ENCODE results near the gene ITGAX.

Gene ITGAX

GRCh38 chr16:31413381-31413780, 58.4 kb downstream of the ITGAX start:
- no peak overlapping the region for H3K4me3 ChIP-seq (ENCODE audit: low read depth, low read length)
- H3K9ac ChIP-seq (ENCODE audit: low read length) = no peak overlapping the region
- no peak overlapping the region for H3K23ac ChIP-seq (ENCODE audit: low read length)
- H3K36me3 ChIP-seq (ENCODE audit: control insufficient read depth in 1 of 2, insufficient read depth in 2 of 2, low read length in 2 of 2) = no peaks in the 10 kb centered on the region
- no peaks in the 10 kb centered on the region for H3K27me3 ChIP-seq (ENCODE audit: insufficient read depth, low read length)
- H2BK120ac ChIP-seq (ENCODE audit: insufficient read depth, low read length, poor library complexity) = no peak overlapping the region
- no peak overlapping the region for H2AFZ ChIP-seq (ENCODE audit: insufficient read depth, low read length, poor library complexity)
- H3K14ac ChIP-seq (ENCODE audit: low read length) = no peak overlapping the region
- no peak for DNase-seq
- no peaks in the 10 kb centered on the region for H3K79me2 ChIP-seq (ENCODE audit: control insufficient read depth, insufficient read depth, low read length, poor library complexity)
- no peak overlapping the region for H2BK12ac ChIP-seq (ENCODE audit: low read length)
- H4K91ac ChIP-seq (ENCODE audit: low read depth, low read length) = no peak overlapping the region
- no peak overlapping the region for H3K4me2 ChIP-seq (ENCODE audit: low read length)
- H2BK5ac ChIP-seq (ENCODE audit: low read depth, low read length, poor library complexity) = no peak overlapping the region
- WGBS (ENCODE audit: extremely low coverage, insufficient coverage, insufficient read length) = no CpG with 5 or more reads among the region's 5 CpGs
- H2AK5ac ChIP-seq (ENCODE audit: low read length) = no peak overlapping the region
- no peaks in the 10 kb centered on the region for H3K79me1 ChIP-seq (ENCODE audit: low read length)
- no peak overlapping the region for H3K18ac ChIP-seq (ENCODE audit: low read length)
- no peak overlapping the region for H4K8ac ChIP-seq (ENCODE audit: low read depth, low read length)
- peaks cover 18% of the 10 kb centered on the region for H3K9me3 ChIP-seq (ENCODE audit: insufficient read depth, low read depth, low read length)
- H3K4ac ChIP-seq (ENCODE audit: low read depth, low read length) = no peak overlapping the region
- no peaks in the 10 kb centered on the region for H3K4me1 ChIP-seq (ENCODE audit: control insufficient read depth in 1 of 2, insufficient read depth in 2 of 2, low read length in 2 of 2)
- H3K27ac ChIP-seq (ENCODE audit: low read depth, low read length) = no peak overlapping the region
- no peak overlapping the region for H4K12ac ChIP-seq (ENCODE audit: low read depth, low read length)

DNA sequence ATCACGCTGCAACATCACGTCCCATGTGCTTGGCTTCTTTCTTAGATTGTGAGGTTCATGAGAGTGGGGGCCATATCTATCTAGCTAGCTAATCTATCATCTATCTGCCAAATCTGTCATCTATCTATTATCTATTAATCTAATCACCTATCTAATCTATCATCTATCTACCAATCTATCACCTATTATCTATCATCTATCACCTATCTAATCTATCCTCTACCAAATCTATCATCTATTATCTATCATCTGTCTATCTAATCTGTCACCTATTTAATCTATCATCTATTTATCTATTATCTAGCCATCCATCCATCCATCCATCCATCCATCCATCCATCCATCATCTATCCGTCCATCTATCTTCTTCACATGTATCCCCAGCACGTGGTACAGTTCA, 59.0 kb downstream of the ITGAX start:
- Histone ChIP-seq H3K79me1 (ENCODE audit: low read length) (no peaks in the 10 kb centered on the region), H4K12ac (ENCODE audit: low read depth, low read length) (no peak overlapping the region), H4K91ac (ENCODE audit: low read depth, low read length) (no peak overlapping the region), H2BK12ac (ENCODE audit: low read length) (no peak overlapping the region), H3K18ac (ENCODE audit: low read length) (no peak overlapping the region), H3K4me1 (ENCODE audit: control insufficient read depth in 1 of 2, insufficient read depth in 2 of 2, low read length in 2 of 2) (no peaks in the 10 kb centered on the region), H3K27ac (ENCODE audit: low read depth, low read length) (no peak overlapping the region), H3K23ac (ENCODE audit: low read length) (no peak overlapping the region), H2AFZ (ENCODE audit: insufficient read depth, low read length, poor library complexity) (no peak overlapping the region), H2BK5ac (ENCODE audit: low read depth, low read length, poor library complexity) (no peak overlapping the region), H2AK5ac (ENCODE audit: low read length) (no peak overlapping the region), H4K8ac (ENCODE audit: low read depth, low read length) (no peak overlapping the region), H3K9ac (ENCODE audit: low read length) (no peak overlapping the region), H2BK120ac (ENCODE audit: insufficient read depth, low read length, poor library complexity) (no peak overlapping the region), H3K4me2 (ENCODE audit: low read length) (no peak overlapping the region), H3K9me3 (ENCODE audit: insufficient read depth, low read depth, low read length) (peaks cover 18% of the 10 kb centered on the region), H3K14ac (ENCODE audit: low read length) (no peak overlapping the region), H3K27me3 (ENCODE audit: insufficient read depth, low read length) (no peaks in the 10 kb centered on the region), H3K4ac (ENCODE audit: low read depth, low read length) (no peak overlapping the region), H3K4me3 (ENCODE audit: low read depth, low read length) (no peak overlapping the region), H3K36me3 (ENCODE audit: control insufficient read depth in 1 of 2, insufficient read depth in 2 of 2, low read length in 2 of 2) (no peaks in the 10 kb centered on the region), H3K79me2 (ENCODE audit: control insufficient read depth, insufficient read depth, low read length, poor library complexity) (no peaks in the 10 kb centered on the region)
- DNase-seq = no peak
- no CpG with 5 or more reads among the region's 4 CpGs for WGBS (ENCODE audit: extremely low coverage, insufficient coverage, insufficient read length)

GRCh38 chr16:31414706-31415105, 59.7 kb downstream of the ITGAX start:
- no CpG with 5 or more reads among the region's 4 CpGs for WGBS (ENCODE audit: extremely low coverage, insufficient coverage, insufficient read length)

GRCh38 chr16:31416371-31416770, 61.4 kb downstream of the ITGAX start:
- H3K23ac ChIP-seq (ENCODE audit: low read length) = no peak overlapping the region
- peak overlapping the region; percentile 35 for H4K12ac ChIP-seq (ENCODE audit: low read depth, low read length)
- H3K4me3 ChIP-seq (ENCODE audit: low read depth, low read length) = no peak overlapping the region
- no peak overlapping the region for H3K4ac ChIP-seq (ENCODE audit: low read depth, low read length)
- H3K27me3 ChIP-seq (ENCODE audit: insufficient read depth, low read length) = no peaks in the 10 kb centered on the region
- H3K9ac ChIP-seq (ENCODE audit: low read length) = no peak overlapping the region
- no peaks in the 10 kb centered on the region for H3K79me1 ChIP-seq (ENCODE audit: low read length)
- peaks cover 16% of the 10 kb centered on the region for H3K9me3 ChIP-seq (ENCODE audit: insufficient read depth, low read depth, low read length)
- no peak overlapping the region for H2BK12ac ChIP-seq (ENCODE audit: low read length)
- H3K79me2 ChIP-seq (ENCODE audit: control insufficient read depth, insufficient read depth, low read length, poor library complexity) = no peaks in the 10 kb centered on the region
- DNase-seq = no peak
- H3K36me3 ChIP-seq (ENCODE audit: control insufficient read depth in 1 of 2, insufficient read depth in 2 of 2, low read length in 2 of 2) = no peaks in the 10 kb centered on the region
- H2AFZ ChIP-seq (ENCODE audit: insufficient read depth, low read length, poor library complexity) = no peak overlapping the region
- WGBS (ENCODE audit: extremely low coverage, insufficient coverage, insufficient read length) = no CpG with 5 or more reads among the region's 11 CpGs
- H3K4me1 ChIP-seq (ENCODE audit: control insufficient read depth in 1 of 2, insufficient read depth in 2 of 2, low read length in 2 of 2) = no peaks in the 10 kb centered on the region
- no peak overlapping the region for H3K4me2 ChIP-seq (ENCODE audit: low read length)
- H2AK5ac ChIP-seq (ENCODE audit: low read length) = no peak overlapping the region
- H2BK120ac ChIP-seq (ENCODE audit: insufficient read depth, low read length, poor library complexity) = no peak overlapping the region
- H3K14ac ChIP-seq (ENCODE audit: low read length) = no peak overlapping the region
- H4K91ac ChIP-seq (ENCODE audit: low read depth, low read length) = no peak overlapping the region
- H2BK5ac ChIP-seq (ENCODE audit: low read depth, low read length, poor library complexity) = no peak overlapping the region
- H4K8ac ChIP-seq (ENCODE audit: low read depth, low read length) = no peak overlapping the region
- no peak overlapping the region for H3K27ac ChIP-seq (ENCODE audit: low read depth, low read length)
- H3K18ac ChIP-seq (ENCODE audit: low read length) = no peak overlapping the region

More at GRCh38 chr16:31414706-31415105, 59.7 kb downstream of the ITGAX start:
- Histone ChIP-seq H3K9me3 (ENCODE audit: insufficient read depth, low read depth, low read length) (peaks cover 18% of the 10 kb centered on the region), H4K91ac (ENCODE audit: low read depth, low read length) (no peak overlapping the region), H3K18ac (ENCODE audit: low read length) (no peak overlapping the region), H3K36me3 (ENCODE audit: control insufficient read depth in 1 of 2, insufficient read depth in 2 of 2, low read length in 2 of 2) (no peaks in the 10 kb centered on the region), H3K9ac (ENCODE audit: low read length) (no peak overlapping the region), H4K8ac (ENCODE audit: low read depth, low read length) (no peak overlapping the region), H2AFZ (ENCODE audit: insufficient read depth, low read length, poor library complexity) (no peak overlapping the region), H3K27ac (ENCODE audit: low read depth, low read length) (no peak overlapping the region), H3K79me1 (ENCODE audit: low read length) (no peaks in the 10 kb centered on the region), H3K14ac (ENCODE audit: low read length) (no peak overlapping the region), H3K4me3 (ENCODE audit: low read depth, low read length) (no peak overlapping the region), H3K27me3 (ENCODE audit: insufficient read depth, low read length) (no peaks in the 10 kb centered on the region), H2BK5ac (ENCODE audit: low read depth, low read length, poor library complexity) (no peak overlapping the region), H3K23ac (ENCODE audit: low read length) (no peak overlapping the region), H3K4ac (ENCODE audit: low read depth, low read length) (no peak overlapping the region), H3K4me1 (ENCODE audit: control insufficient read depth in 1 of 2, insufficient read depth in 2 of 2, low read length in 2 of 2) (no peaks in the 10 kb centered on the region), H3K79me2 (ENCODE audit: control insufficient read depth, insufficient read depth, low read length, poor library complexity) (no peaks in the 10 kb centered on the region), H2BK120ac (ENCODE audit: insufficient read depth, low read length, poor library complexity) (no peak overlapping the region), H4K12ac (ENCODE audit: low read depth, low read length) (no peak overlapping the region), H2AK5ac (ENCODE audit: low read length) (no peak overlapping the region), H2BK12ac (ENCODE audit: low read length) (no peak overlapping the region), H3K4me2 (ENCODE audit: low read length) (no peak overlapping the region)
- DNase-seq = no peak

Measured in trophoblast cell (in vitro differentiated cells and primary cell).